ENCODE results near the gene AHSP. TPM values are rescaled to one million over a fixed set of nuclear protein-coding genes. Genes with fewer than 3 reads are reported as not detected.

Gene AHSP
- total RNA-seq, 1 experiment from 2014 or later: not detected

- no peaks in the 10 kb centered on the region for H3K36me3 ChIP-seq (ENCODE audit: control insufficient read depth, insufficient read depth, low read length)
- H3K4me3 ChIP-seq (ENCODE audit: low read depth, low read length): no peak overlapping the region
- H3K4me1 Mint-ChIP-seq (ENCODE audit: low read depth, unreplicated experiment): no peaks in the 10 kb centered on the region
- no peak overlapping the region for H3K27ac Mint-ChIP-seq (ENCODE audit: unreplicated experiment)
- no peaks in the 10 kb centered on the region for H3K4me1 ChIP-seq
- intact Hi-C loops (cut with micrococcal nuclease; ENCODE audit: unreplicated experiment): no loop called here
- H3K36me3 Mint-ChIP-seq (ENCODE audit: insufficient read depth, unreplicated experiment): no peaks in the 10 kb centered on the region
- no peak overlapping the region for H3K4me3 Mint-ChIP-seq (ENCODE audit: unreplicated experiment)
- DNase-seq: no peak
- H3K9me3 Mint-ChIP-seq (ENCODE audit: unreplicated experiment): peaks cover 16% of the 10 kb centered on the region
- ChIA-PET CTCF (no interaction called here), POLR2A (no interaction called here)
- BruUV-seq (replicated peaks): no TSS peak
- no peaks in the 10 kb centered on the region for H3K9me3 ChIP-seq
- peaks cover 2% of the 10 kb centered on the region for H3K27me3 Mint-ChIP-seq (ENCODE audit: insufficient read depth, unreplicated experiment)
- H3K27me3 ChIP-seq (replicated peaks; ENCODE audit: control insufficient read depth, insufficient read depth, low read length): no peaks in the 10 kb centered on the region
- no peak for TF ChIP-seq CTCF (IDR thresholded peaks at IDR 0.05; ENCODE audit: insufficient read depth in 1 of 2, low read depth in 1 of 2, low read length in 1 of 2, severe bottlenecking in 1 of 2, unreplicated experiment in 1 of 2)
Measured at GRCh38 chr16:31542763-31543162, 15.1 kb downstream of the AHSP start.

GRCh38 chr16:31561426-31562233 is 33.9 kb downstream of the AHSP start:
- Mint-ChIP-seq H3K36me3 (ENCODE audit: insufficient read depth, unreplicated experiment) (no peaks in the 10 kb centered on the region), H3K4me3 (ENCODE audit: unreplicated experiment) (no peak overlapping the region), H3K9me3 (ENCODE audit: unreplicated experiment) (no peaks in the 10 kb centered on the region), H3K27ac (ENCODE audit: unreplicated experiment) (no peak overlapping the region), H3K27me3 (ENCODE audit: insufficient read depth, unreplicated experiment) (peaks cover 5% of the 10 kb centered on the region), H3K4me1 (ENCODE audit: low read depth, unreplicated experiment) (no peaks in the 10 kb centered on the region)
- no peak for DNase-seq
- CTCF ChIA-PET: no interaction called here
- Histone ChIP-seq H3K36me3 (ENCODE audit: control insufficient read depth, insufficient read depth, low read length) (no peaks in the 10 kb centered on the region), H3K4me1 (no peaks in the 10 kb centered on the region), H3K27me3 (replicated peaks; ENCODE audit: control insufficient read depth, insufficient read depth, low read length) (no peaks in the 10 kb centered on the region), H3K9me3 (no peaks in the 10 kb centered on the region), H3K4me3 (ENCODE audit: low read depth, low read length) (no peak overlapping the region)
- no TSS peak for BruUV-seq (replicated peaks)
- no peak for TF ChIP-seq CTCF (IDR thresholded peaks at IDR 0.05; ENCODE audit: insufficient read depth in 1 of 2, low read depth in 1 of 2, low read length in 1 of 2, severe bottlenecking in 1 of 2, unreplicated experiment in 1 of 2)
- intact Hi-C loops (cut with micrococcal nuclease; ENCODE audit: unreplicated experiment): no loop called here
- POLR2A ChIA-PET: no interaction called here

DNA sequence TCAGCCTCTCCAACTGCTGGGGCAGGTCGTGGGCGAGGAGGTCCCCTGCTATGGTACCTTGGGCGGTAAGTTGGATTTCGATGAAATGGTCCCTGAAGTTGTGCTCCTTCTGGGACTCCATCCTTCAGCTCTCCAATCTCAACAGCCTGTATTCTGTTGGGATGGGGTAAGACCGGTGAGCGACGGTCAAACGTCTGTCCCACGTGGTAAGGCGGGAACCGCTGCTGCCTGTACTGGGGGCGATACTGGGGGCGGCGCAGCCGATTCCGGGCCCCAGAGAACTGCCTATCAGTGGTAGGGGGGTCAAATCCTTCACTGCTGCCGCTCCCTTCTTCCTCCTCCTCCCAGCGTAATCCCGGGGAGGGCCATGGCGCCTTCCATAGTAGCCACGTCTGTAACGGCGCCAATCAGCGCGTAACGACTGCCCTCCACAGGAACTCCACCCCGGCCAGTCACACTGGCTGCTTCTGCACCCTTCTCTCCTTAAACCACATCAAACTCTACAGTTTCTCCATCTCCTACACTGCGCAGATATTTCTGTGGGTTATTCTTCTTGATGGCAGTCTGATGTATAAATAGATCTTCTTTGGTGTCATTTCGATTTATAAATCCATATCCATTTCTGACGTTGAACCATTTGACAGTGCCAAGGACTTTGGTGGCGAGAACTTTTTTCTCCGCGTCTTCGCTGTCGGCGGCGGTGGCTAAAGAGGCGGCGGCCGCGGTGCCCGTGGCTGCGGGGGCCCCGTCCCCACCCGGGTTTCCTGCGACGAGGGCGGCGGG is 41.1 kb downstream of the AHSP start:
- no peaks in the 10 kb centered on the region for H3K36me3 ChIP-seq (ENCODE audit: control insufficient read depth, insufficient read depth, low read length)
- Mint-ChIP-seq H3K4me3 (ENCODE audit: unreplicated experiment) (no peak overlapping the region), H3K9me3 (ENCODE audit: unreplicated experiment) (peaks cover 31% of the 10 kb centered on the region), H3K4me1 (ENCODE audit: low read depth, unreplicated experiment) (no peaks in the 10 kb centered on the region), H3K36me3 (ENCODE audit: insufficient read depth, unreplicated experiment) (no peaks in the 10 kb centered on the region), H3K27ac (ENCODE audit: unreplicated experiment) (no peak overlapping the region), H3K27me3 (ENCODE audit: insufficient read depth, unreplicated experiment) (no peaks in the 10 kb centered on the region)
- H3K4me3 ChIP-seq (ENCODE audit: low read depth, low read length): no peak overlapping the region
- no TSS peak for BruUV-seq (replicated peaks)
- intact Hi-C loops (cut with micrococcal nuclease; ENCODE audit: unreplicated experiment): no loop called here
- H3K4me1 ChIP-seq: no peaks in the 10 kb centered on the region
- no peak for DNase-seq
- no peaks in the 10 kb centered on the region for H3K9me3 ChIP-seq
- ChIA-PET CTCF (no interaction called here), POLR2A (no interaction called here)
- TF ChIP-seq CTCF (IDR thresholded peaks at IDR 0.05; ENCODE audit: insufficient read depth in 1 of 2, low read depth in 1 of 2, low read length in 1 of 2, severe bottlenecking in 1 of 2, unreplicated experiment in 1 of 2): no peak
- H3K27me3 ChIP-seq (replicated peaks; ENCODE audit: control insufficient read depth, insufficient read depth, low read length): no peaks in the 10 kb centered on the region
